ENCODE data around the gene CCSER1.
"Not testable (repeated sequence)": the region's sequence is repeated elsewhere in the genome, so short reads cannot be mapped to it uniquely, and the experiment has no call there.

DNA sequence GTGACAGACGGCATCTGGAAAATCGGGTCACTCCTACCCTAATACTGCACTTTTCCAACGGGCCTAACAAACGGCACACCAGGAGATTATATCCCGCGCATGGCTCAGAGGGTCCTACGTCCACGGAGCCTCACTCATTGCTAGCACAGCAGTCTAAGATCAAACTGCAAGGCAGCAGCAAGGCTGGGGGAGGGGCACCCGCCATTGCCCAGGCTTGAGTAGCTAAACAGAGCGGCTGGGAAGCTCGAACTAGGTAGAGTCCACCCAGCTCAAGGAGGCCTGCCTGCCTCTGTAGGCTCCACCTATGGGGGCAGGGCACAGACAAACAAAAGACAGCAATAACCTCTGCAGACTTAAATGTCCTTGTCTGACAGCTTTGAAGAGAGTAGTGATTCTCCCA is 280.7 kb downstream of the CCSER1 start:
- TF ChIP-seq EP300 (IDR thresholded peaks at IDR 0.05; ENCODE audit: low read depth); POLR2A (IDR thresholded peaks at IDR 0.05); POLR2AphosphoS5 (IDR thresholded peaks at IDR 0.05): not testable (repeated sequence)
- TF ChIP-seq, protein P1, sequence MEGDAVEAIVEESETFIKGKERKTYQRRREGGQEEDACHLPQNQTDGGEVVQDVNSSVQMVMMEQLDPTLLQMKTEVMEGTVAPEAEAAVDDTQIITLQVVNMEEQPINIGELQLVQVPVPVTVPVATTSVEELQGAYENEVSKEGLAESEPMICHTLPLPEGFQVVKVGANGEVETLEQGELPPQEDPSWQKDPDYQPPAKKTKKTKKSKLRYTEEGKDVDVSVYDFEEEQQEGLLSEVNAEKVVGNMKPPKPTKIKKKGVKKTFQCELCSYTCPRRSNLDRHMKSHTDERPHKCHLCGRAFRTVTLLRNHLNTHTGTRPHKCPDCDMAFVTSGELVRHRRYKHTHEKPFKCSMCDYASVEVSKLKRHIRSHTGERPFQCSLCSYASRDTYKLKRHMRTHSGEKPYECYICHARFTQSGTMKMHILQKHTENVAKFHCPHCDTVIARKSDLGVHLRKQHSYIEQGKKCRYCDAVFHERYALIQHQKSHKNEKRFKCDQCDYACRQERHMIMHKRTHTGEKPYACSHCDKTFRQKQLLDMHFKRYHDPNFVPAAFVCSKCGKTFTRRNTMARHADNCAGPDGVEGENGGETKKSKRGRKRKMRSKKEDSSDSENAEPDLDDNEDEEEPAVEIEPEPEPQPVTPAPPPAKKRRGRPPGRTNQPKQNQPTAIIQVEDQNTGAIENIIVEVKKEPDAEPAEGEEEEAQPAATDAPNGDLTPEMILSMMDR (IDR thresholded peaks at IDR 0.05), result not testable (repeated sequence)
